Ovary (tissue), 9 donors: ENCODE results near the gene CLN3. TPM values are rescaled to one million over a fixed set of nuclear protein-coding genes. Genes with fewer than 3 reads are reported as not detected.
"Not testable (repeated sequence)": the region's sequence is repeated elsewhere in the genome, so short reads cannot be mapped to it uniquely, and the experiment has no call there.

ENCODE experiments used
- DNase-seq, 5 donors: peaks; one replicate each; pipeline ENCODE4 v3.0.0-alpha.2; 2019 to 2020
- H3K27ac ChIP-seq, 2 donors: fragments of 200-600 bp; one replicate each; pipeline versions ENCODE4 v1.5.1 to v1.8.0; 2019 to 2022
- H3K27me3 ChIP-seq: fragments of 200-600 bp; one replicate; pipeline ENCODE4 v1.8.0; 2022
- H3K36me3 ChIP-seq: fragments of 200-600 bp; sonication (generic); one replicate; pipeline ENCODE4 v1.5.1; 2019
- H3K4me1 ChIP-seq: one replicate; pipeline ENCODE4 v1.8.1; 2013; ENCODE audit warnings: mild to moderate bottlenecking, moderate library complexity; ENCODE audit not compliant: insufficient read depth
- H3K4me3 ChIP-seq: fragments of 200-600 bp; sonication (generic); one replicate; pipeline ENCODE4 v1.5.1; 2017
- H3K9me3 ChIP-seq, 2 donors: fragments of 200-600 bp in 1 of 2; sonication (generic) in 1 of 2; one replicate each; pipeline versions ENCODE4 v1.5.1 to v1.8.1; 2013 to 2019; ENCODE audit warnings: mild to moderate bottlenecking in 1 of 2, moderate library complexity in 1 of 2
- EP300 ChIP-seq: sonication (generic); formaldehyde crosslinking; IDR thresholded peaks from one replicate; pipeline ENCODE4 v1.6.1; 2017; ENCODE audit warnings: antibody characterized with exemption
- POLR2A ChIP-seq: fragments of 450-650 bp; IDR thresholded peaks from one replicate; pipeline ENCODE4 v1.6.1; 2017; ENCODE audit warnings: antibody characterized with exemption, mild to moderate bottlenecking, moderate library complexity
- WGBS, 3 donors: extraction: QIAGEN DNeasy Blood & Tissue Kit in 1 of 3; methylation state at CpG; one replicate each; pipeline versions ENCODE4 v1.1.5 to v1.1.7; 2013 to 2017; 5-methylcytosine and 5-hydroxymethylcytosine counted together
- intact Hi-C, 4 donors: fragments of 100-400 bp; cut with DNase I; formaldehyde crosslinking; loops; one replicate each; pipeline versions ENCODE4 v1.11.0 to v1.15.1; 2022 to 2023
- polyA plus RNA-seq, 2 donors: library from polyadenylated mRNA; stranded (reverse); fragments of 200-250 nt in 1 of 2; fragments of 350-450 nt in 1 of 2; fragmentation: Illumina TruSeq in 1 of 2; extraction: RNeasy Lipid Tissue Mini Kit (QIAGEN cat#74804) in 1 of 2; gene quantifications; one replicate each; pipeline ENCODE4 v1.2.3, GENCODE V29; 2013 to 2014
- total RNA-seq, 7 donors: library from RNA; depleted of rRNA in 2 of 7; stranded (reverse); fragments of >200 nt in 2 of 7; fragmentation: NEBNext Ultra II Directional in 3 of 7; extraction: Animal tissue kit (Norgen Biotek cat#: 25700) in 3 of 7; gene quantifications; one replicate each; pipeline versions ENCODE4 v1.1.0 to v1.2.4, GENCODE V29; 2016 to 2023
- TF ChIP-seq, protein P1 (sequence below), 3 donors: fragments of 450-650 bp in 2 of 3; fragments of 200-600 bp in 1 of 3; IDR thresholded peaks; one replicate each; pipeline versions ENCODE4 v1.5.1 to v1.8.0; 2016 to 2022; ENCODE audit warnings: antibody characterized with exemption in 3 of 3, mild to moderate bottlenecking in 1 of 3
- donor health status: DM: no; HTN: no; CAD: no; lungs with moderate emphysema.
- donor health status: DM: no; HTN: no; CAD: no.
- donor health status: Bipolar disorder and iron deficiency.
- donor health status: DM: yes; HTN: yes; CAD: no.
- donor health status: DM: no; HTN: no; CAD: no.
- donor health status: DM: yes; HTN: yes; CAD: no.

The CLN3 gene
- total and polyA plus RNA-seq, 9 donors = 15.9 to 32.1 (median 22.4) TPM

DNA sequence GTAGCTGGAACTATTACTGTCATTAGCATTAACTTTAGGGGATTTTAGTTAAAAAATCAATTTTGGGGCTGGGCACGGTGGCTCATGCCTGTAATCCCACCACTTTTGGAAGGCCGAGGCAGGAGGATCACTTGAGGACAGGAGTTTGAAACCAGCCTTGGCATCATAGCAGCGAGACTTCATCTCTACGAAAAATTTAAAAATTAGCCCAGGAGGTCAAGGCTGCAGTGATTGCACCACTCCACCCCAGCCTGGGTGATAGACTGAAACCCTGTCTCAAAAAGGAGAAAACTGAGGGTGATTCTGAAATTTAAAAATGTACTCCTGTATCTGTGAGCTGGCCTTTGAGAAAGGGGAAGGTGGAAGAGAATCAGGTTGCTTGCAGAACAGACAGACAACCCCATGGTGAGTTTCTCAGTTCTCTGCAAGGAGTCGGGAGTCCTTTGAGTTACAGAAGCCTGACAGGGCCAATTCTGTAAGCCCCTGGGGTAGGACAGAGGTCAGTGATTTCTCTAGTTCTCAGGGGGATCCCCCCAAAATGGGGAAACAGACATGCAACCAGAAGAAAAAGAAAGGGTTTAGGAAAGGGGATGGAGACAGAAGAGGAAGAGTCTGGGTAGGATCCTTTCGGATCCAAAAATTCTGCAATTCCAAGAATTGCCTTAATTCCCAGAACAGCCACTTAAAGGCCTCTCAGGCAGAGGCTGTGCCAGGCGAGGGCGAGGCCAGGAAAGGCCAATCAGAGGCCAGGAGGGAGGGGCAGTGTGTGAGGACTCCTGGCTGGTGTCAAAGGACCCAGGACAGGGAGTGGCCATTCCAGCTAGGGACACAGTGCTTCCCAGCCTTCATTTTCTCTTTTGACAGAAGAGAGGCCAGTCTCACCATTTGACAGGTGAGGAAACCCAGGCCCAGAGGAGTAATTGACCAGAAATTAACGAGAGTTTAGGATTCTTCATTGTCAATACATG is 40.2 kb upstream of the CLN3 start:
- TF ChIP-seq POLR2A (no peak), EP300 (peak; percentile 20)
- H3K36me3 ChIP-seq = no peaks in the 10 kb centered on the region
- 46 to 54% (median 50%) methylated on average over 9 of the region's 9 CpGs for WGBS, 3 donors
- peaks cover 0 to 2% of the 10 kb centered on the region in 2 donors for H3K9me3 ChIP-seq
- peaks cover 16% of the 10 kb centered on the region for H3K4me1 ChIP-seq
- H3K27ac ChIP-seq = peak overlapping the region; percentile 16 to 44
- no peaks in the 10 kb centered on the region for H3K27me3 ChIP-seq
- intact Hi-C loops = no loop called here
- no peak overlapping the region for H3K4me3 ChIP-seq
- peak in 2 of 5 donors; percentile 70 to 76 for DNase-seq

DNA sequence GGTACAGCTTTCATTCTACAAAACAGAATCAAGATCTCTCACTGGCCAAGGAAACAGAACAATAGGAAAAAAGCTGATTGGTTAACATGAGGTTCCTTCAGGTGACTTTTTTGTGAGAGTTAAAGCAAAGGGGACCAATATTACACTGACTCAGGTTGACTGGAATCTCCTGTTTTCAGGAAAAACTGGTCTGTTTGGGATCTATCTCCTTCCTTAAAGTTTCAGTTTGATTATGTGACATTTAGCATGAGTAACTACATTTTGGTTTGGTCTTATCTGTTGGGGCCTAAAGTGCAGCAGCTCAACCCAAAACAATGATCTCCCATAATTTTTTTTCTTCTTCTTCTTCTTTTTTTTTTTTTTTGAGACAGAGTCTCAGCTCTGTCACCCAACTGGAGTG is 37.2 kb upstream of the CLN3 start:
- DNase-seq = no peak
- Histone ChIP-seq H3K9me3 (peaks cover 0 to 2% of the 10 kb centered on the region in 2 donors), H3K4me1 (peaks cover 10% of the 10 kb centered on the region), H3K27me3 (no peaks in the 10 kb centered on the region), H3K36me3 (no peaks in the 10 kb centered on the region), H3K4me3 (no peak overlapping the region), H3K27ac (peak overlapping the region in 1 of 2 donors; percentile 41)
- intact Hi-C loops = no loop called here
- TF ChIP-seq EP300 (no peak), POLR2A (no peak)
- TF ChIP-seq, protein P1, sequence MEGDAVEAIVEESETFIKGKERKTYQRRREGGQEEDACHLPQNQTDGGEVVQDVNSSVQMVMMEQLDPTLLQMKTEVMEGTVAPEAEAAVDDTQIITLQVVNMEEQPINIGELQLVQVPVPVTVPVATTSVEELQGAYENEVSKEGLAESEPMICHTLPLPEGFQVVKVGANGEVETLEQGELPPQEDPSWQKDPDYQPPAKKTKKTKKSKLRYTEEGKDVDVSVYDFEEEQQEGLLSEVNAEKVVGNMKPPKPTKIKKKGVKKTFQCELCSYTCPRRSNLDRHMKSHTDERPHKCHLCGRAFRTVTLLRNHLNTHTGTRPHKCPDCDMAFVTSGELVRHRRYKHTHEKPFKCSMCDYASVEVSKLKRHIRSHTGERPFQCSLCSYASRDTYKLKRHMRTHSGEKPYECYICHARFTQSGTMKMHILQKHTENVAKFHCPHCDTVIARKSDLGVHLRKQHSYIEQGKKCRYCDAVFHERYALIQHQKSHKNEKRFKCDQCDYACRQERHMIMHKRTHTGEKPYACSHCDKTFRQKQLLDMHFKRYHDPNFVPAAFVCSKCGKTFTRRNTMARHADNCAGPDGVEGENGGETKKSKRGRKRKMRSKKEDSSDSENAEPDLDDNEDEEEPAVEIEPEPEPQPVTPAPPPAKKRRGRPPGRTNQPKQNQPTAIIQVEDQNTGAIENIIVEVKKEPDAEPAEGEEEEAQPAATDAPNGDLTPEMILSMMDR (IDR thresholded peaks at IDR 0.05) = no peak

DNA sequence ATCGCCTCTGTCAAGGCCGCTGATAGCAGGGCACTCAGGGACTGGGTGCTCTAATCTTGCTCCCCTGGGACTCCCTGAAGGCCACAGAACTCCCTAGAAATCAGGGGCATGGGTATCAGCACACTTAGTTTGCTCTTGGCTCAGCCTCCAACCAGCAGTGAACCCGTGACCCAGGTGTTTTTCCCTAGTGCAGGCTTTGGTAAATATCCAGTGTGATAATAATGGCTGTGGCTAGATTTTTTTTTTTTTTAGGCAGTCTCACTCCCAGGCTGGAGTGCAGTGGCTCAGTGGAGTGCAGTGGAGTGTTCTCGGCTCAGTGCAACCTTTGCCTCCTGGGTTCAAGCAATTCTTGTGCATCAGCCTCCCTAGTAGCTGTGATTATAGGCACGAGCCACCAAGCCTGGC is 36.6 kb upstream of the CLN3 start:
- H3K27ac ChIP-seq = peak overlapping the region in 1 of 2 donors; percentile 41
- intact Hi-C loops = no loop called here
- no peaks in the 10 kb centered on the region for H3K27me3 ChIP-seq
- 9 to 17% (median 9%) methylated on average over 5 of the region's 5 CpGs for WGBS, 3 donors
- DNase-seq = peak; percentile 52 to 77 (median 67)
- H3K9me3 ChIP-seq = no peaks in the 10 kb centered on the region
- peaks cover 10% of the 10 kb centered on the region for H3K4me1 ChIP-seq
- H3K36me3 ChIP-seq = no peaks in the 10 kb centered on the region
- TF ChIP-seq POLR2A = no peak
- no peak for TF ChIP-seq EP300
- TF ChIP-seq, protein P1 (IDR thresholded peaks at IDR 0.05) = no peak
- H3K4me3 ChIP-seq = no peak overlapping the region

DNA sequence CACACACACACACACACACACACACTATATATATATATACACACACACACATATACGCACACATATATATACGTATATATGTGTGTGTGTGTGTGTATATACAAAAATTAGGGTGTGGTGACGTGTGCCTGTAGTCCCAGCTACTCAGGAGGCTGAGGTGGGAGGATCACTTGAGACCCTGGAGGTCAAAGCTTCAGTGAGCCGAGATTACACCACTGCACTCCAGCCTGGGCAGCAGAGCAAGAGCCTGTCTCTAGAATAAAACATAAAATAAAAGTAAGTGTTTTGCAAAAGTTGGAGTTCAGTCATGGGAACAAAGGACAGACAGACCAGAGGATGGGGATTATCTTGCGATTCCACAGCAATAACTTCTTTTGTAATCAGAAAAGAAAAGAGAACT is 36.1 kb upstream of the CLN3 start:
- no peak for TF ChIP-seq EP300
- TF ChIP-seq POLR2A = no peak
- peaks cover 10% of the 10 kb centered on the region for H3K4me1 ChIP-seq
- WGBS, 3 donors = 38 to 60% (median 40%) methylated on average over 5 of the region's 5 CpGs

DNA sequence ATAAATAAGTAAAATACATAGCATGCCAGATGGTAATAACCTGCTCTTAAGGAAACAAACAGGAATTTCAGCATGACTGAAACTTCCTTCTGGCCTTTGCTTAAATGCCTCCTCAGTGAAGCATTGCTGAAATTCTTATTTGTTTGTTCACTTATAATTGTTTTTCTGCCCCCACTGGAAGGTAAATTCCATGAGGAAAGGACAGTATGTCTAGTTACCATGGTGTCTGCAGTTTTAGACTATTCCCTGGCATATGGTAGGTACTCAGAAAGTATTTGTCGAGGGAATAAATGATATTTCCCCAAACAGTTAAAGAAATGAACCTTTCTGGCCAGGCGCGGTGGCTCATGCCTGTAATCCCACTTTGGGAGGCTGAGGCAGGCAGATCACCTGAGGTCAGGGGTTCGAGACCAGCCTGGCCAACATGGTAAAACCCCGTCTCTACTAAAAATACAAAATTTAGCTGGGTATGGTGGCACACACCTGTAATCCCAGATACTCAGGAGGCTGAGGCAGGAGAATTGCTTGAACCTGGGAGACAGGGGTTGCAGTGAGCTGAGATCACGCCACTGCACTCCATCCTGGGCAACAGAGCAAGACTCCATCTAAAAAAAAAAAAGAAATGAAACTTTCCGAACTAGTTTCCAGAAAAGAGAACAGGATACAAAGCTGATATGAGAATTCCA is 35.4 kb upstream of the CLN3 start:
- H3K4me1 ChIP-seq, DNase-seq, H3K27me3 ChIP-seq, H3K36me3 ChIP-seq, H3K4me3 ChIP-seq, intact Hi-C loops, H3K9me3 ChIP-seq: not testable (repeated sequence)
- peak overlapping the region in 1 of 2 donors; percentile 41 for H3K27ac ChIP-seq
- WGBS, 3 donors = 90 to 92% (median 90%) methylated on average over 7 of the region's 7 CpGs

More for the DNA sequence above, 36.1 kb upstream of the CLN3 start:
- Histone ChIP-seq H3K4me3 (no peak overlapping the region), H3K36me3 (no peaks in the 10 kb centered on the region), H3K9me3 (no peaks in the 10 kb centered on the region), H3K27me3 (no peaks in the 10 kb centered on the region), H3K27ac (peak overlapping the region in 1 of 2 donors; percentile 41)
- intact Hi-C loops = no loop called here
- DNase-seq = no peak
